GM19452 (cell line): Measurements from ENCODE around the gene MYLK4.

Experiments
- ATAC-seq: cut with Tn5 transposase; IDR thresholded peaks from one replicate; pipeline ENCODE4 v1.9.1; 2021; ENCODE audit not compliant: unreplicated experiment

The MYLK4 gene

GRCh38 chr6:2634139-2634964, 116.4 kb downstream of the MYLK4 start:
- ATAC-seq: peak; percentile 75

- no peak for ATAC-seq
Measured at GRCh38 chr6:2633736-2634135, 117.0 kb downstream of the MYLK4 start.

- no peak for ATAC-seq
Measured at GRCh38 chr6:2632976-2633584, 117.6 kb downstream of the MYLK4 start.

- ATAC-seq: no peak
Measured at GRCh38 chr6:2632368-2632767, 118.4 kb downstream of the MYLK4 start.

GRCh38 chr6:2630891-2631571, 119.7 kb downstream of the MYLK4 start:
- no peak for ATAC-seq

- no peak for ATAC-seq
Measured at GRCh38 chr6:2630359-2630758, 120.4 kb downstream of the MYLK4 start.

- no peak for ATAC-seq
Measured at GRCh38 chr6:2626401-2626800, 124.3 kb downstream of the MYLK4 start.

- ATAC-seq: no peak
Measured at GRCh38 chr6:2625581-2625980, 125.1 kb downstream of the MYLK4 start.

GRCh38 chr6:2624177-2624576, 126.5 kb downstream of the MYLK4 start:
- no peak for ATAC-seq

GRCh38 chr6:2623295-2623694, 127.4 kb downstream of the MYLK4 start:
- no peak for ATAC-seq

- no peak for ATAC-seq
Measured at GRCh38 chr6:2622671-2623070, 128.1 kb downstream of the MYLK4 start.

- ATAC-seq: no peak
Measured at GRCh38 chr6:2619651-2620050, 131.1 kb downstream of the MYLK4 start.

- no peak for ATAC-seq
Measured at GRCh38 chr6:2617729-2618128, 133.0 kb downstream of the MYLK4 start.

- no peak for ATAC-seq
Measured at GRCh38 chr6:2616811-2617210, 133.9 kb downstream of the MYLK4 start.

GRCh38 chr6:2615251-2615650, 135.5 kb downstream of the MYLK4 start:
- no peak for ATAC-seq

- no peak for ATAC-seq
Measured at GRCh38 chr6:2614846-2615245, 135.9 kb downstream of the MYLK4 start.

- no peak for ATAC-seq
Measured at GRCh38 chr6:2614155-2614554, 136.6 kb downstream of the MYLK4 start.
